Measurements from ENCODE around the gene REXO1.
"Not testable (repeated sequence)": the region's sequence is repeated elsewhere in the genome, so short reads cannot be mapped to it uniquely, and the experiment has no call there.

REXO1 gene

DNA sequence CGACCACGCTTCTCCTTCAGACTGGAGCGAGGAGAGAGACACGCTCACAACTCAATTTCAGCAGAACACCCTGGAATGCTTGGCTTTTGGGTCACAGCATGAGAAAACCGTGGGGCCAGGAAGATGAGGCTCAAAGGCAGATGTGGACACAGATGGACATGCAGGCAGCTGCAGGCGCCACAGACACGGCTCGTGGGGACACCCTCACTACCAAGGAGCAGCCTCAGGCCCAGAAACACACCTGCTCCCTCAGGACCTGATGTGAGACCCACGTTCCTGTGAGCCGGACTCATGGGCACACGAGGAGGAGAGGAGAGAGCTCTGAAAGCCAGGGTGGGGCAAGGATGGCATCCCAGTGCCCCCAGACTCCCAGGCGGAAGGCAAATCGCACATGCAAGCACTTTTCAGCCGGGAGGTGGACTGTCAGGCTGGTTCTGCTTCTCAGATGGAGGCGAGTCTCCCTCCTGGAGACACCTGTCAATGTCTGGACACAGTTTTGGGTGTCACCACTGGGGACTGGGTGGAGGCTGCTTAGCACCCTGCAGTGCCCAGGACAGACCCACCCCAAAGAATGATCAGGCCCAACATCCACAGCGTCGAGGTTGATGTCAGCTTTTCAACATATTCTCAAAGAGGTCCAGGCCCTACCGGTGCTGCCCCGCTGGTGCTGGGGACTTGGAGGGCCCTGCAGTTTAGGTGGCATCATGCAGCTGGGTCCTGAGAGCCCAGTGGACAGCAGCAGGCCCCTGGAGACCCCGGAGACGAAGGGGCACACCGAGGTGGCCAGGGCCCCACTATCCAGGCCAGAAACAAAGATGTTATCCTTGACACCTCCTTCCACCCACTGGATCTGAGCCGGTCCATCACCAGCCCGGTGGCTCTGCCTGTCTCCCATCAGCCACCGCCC is 34.8 kb upstream of the REXO1 start:
- no peak overlapping the region for H3K27ac ChIP-seq (ENCODE audit: low read length)
- H3K36me3 ChIP-seq (ENCODE audit: control insufficient read depth, low read depth, low read length): no peaks in the 10 kb centered on the region
- no peaks in the 10 kb centered on the region for H3K4me1 ChIP-seq (ENCODE audit: control insufficient read depth, low read depth, low read length)
- H3K27me3 ChIP-seq (ENCODE audit: control insufficient read depth, insufficient read depth, low read length): peaks cover 7% of the 10 kb centered on the region
- no peaks in the 10 kb centered on the region for H3K9me3 ChIP-seq (ENCODE audit: control insufficient read depth, low read depth, low read length)
- H3K4me3 ChIP-seq (ENCODE audit: low read length): no peak overlapping the region
- H3K9ac ChIP-seq (ENCODE audit: low read length): no peak overlapping the region

DNA sequence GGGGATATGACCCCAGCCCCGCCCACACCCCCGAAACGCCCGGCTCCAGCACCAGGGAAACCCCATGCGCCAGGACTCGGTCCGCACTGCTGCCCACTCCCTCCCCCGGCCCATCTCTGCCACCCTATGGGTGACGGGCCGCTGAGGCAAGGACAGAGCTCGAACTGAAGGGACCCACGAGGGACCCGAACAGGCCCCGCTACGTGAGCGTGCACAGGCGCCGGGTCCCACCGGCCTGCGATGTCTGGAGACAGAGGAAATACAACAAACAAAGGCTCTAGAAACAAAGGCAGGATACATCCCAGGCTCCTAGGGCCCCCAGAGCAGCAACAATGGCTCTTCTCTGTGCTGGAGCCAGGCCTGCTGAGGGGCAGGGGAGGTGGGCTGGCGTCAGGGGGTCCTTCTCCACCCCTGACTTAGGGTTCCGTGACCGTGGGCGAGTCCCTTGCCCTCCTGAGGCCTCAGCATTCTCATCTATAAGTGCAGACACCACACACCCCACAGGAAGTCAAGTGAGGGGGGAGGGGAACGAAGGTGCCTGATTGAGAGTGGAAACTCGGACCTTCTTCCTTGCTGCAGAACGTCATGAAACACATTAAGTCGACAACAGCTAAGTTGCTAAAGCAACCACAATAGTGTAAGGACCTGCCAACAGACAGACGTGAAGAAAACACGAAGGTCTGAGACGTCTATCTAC is 34.0 kb upstream of the REXO1 start:
- no peaks in the 10 kb centered on the region for H3K4me1 ChIP-seq (ENCODE audit: control insufficient read depth, low read depth, low read length)
- H3K4me3 ChIP-seq (ENCODE audit: low read length): no peak overlapping the region
- no peak overlapping the region for H3K9ac ChIP-seq (ENCODE audit: low read length)
- H3K27ac ChIP-seq (ENCODE audit: low read length): no peak overlapping the region
- H3K36me3 ChIP-seq (ENCODE audit: control insufficient read depth, low read depth, low read length): no peaks in the 10 kb centered on the region
- no peaks in the 10 kb centered on the region for H3K9me3 ChIP-seq (ENCODE audit: control insufficient read depth, low read depth, low read length)
- peaks cover 7% of the 10 kb centered on the region for H3K27me3 ChIP-seq (ENCODE audit: control insufficient read depth, insufficient read depth, low read length)

DNA sequence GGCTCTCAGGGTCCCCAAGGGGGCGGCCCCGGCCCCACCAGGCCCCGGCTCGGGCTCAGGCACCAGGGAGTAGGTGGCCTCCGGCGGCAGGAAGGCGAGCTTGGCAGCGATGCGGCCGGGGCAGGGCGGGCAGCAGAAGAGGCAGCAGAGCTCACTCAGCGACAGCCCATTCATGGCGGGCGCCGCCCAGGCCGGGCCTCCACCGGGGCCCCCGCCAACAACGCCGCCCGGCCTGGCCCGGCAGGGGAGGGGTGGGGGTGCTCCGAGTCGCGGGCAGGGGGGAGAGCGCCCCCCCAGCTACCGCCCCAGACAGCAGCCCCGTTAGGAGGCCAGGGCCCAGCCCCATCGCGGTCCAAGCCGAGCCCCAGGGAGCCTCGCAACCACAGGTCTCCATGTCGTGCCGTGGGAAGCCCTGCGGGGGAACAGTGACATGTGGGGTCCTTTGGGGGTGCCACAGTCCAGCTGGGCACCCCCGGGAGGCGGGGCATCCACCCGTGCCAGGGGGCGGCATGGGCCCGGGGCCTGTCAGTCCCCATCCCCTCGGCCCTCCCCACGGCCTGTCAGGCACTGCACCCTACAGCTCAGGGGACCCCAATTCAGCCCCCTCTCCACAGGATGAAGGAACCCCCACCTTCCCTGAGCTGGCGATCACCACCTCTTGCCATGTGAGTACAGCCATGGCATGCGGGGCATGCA is 33.3 kb upstream of the REXO1 start:
- not testable (repeated sequence) for H3K9me3 ChIP-seq (ENCODE audit: control insufficient read depth, low read depth, low read length); H3K4me1 ChIP-seq (ENCODE audit: control insufficient read depth, low read depth, low read length); H3K4me3 ChIP-seq (ENCODE audit: low read length); H3K36me3 ChIP-seq (ENCODE audit: control insufficient read depth, low read depth, low read length); H3K27ac ChIP-seq (ENCODE audit: low read length); H3K9ac ChIP-seq (ENCODE audit: low read length); H3K27me3 ChIP-seq (ENCODE audit: control insufficient read depth, insufficient read depth, low read length)

DNA sequence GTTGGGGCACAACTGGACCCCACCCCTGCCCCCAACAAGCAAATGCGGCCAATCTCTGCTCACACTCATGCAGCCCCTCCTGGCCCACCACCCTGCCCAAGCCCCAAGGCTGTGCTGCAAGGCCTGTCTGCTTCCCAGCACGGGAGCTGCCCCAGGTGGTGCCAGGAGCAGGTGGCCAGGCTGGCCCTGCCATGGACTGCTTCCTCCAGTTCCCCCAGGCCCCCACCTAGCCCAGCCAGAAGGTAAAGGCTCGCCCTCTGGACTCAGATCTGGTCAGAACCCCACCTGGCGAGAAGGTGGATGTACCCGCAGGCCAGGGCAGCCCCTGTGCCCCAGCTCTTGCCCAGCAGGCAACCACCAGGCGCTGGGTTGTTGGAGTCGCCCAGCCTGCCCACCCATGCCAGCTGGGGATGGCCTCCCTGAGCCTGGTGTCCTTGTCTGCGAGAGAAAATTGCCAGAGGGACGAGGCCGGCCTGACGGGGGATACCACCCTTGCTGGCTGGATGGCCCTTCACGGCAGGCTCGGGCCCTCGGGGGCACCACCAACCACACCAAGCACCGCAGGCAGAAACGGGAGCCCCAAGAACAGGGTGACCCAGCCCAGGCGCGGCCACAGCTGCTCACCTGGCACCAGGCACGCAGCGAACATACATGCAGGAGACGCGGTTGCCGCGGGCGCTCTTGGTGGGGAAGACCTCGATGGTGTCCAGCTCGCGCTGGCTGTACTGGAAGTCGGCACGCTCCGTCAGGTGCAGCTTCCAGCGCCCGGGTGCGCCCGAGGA is 32.5 kb upstream of the REXO1 start:
- no peak overlapping the region for H3K27ac ChIP-seq (ENCODE audit: low read length)
- no peak overlapping the region for H3K9ac ChIP-seq (ENCODE audit: low read length)
- no peaks in the 10 kb centered on the region for H3K9me3 ChIP-seq (ENCODE audit: control insufficient read depth, low read depth, low read length)
- H3K4me1 ChIP-seq (ENCODE audit: control insufficient read depth, low read depth, low read length): no peaks in the 10 kb centered on the region
- H3K36me3 ChIP-seq (ENCODE audit: control insufficient read depth, low read depth, low read length): no peaks in the 10 kb centered on the region
- H3K27me3 ChIP-seq (ENCODE audit: control insufficient read depth, insufficient read depth, low read length): peaks cover 11% of the 10 kb centered on the region
- no peak overlapping the region for H3K4me3 ChIP-seq (ENCODE audit: low read length)

DNA sequence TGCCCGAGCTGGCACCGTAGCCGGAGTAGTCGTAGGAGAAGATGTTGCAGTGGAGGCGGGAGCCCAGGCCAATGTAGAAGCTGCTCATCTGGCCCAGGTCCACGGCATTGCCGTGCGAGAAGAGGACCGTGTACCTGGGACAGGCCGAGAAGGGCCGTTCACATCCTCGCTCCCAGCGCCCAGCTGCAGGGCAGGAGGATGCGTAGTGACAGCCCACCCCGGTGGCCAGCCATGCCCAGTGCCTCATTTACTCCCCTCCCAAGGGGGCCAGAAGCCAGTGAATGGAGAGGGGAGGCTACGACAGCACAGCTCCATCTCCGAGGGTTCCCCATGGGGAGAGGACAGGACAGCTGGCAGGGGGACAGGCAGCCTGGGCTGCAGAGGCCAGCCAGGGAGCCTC is 31.7 kb upstream of the REXO1 start:
- H3K36me3 ChIP-seq (ENCODE audit: control insufficient read depth, low read depth, low read length); H3K9me3 ChIP-seq (ENCODE audit: control insufficient read depth, low read depth, low read length); H3K4me1 ChIP-seq (ENCODE audit: control insufficient read depth, low read depth, low read length); H3K27ac ChIP-seq (ENCODE audit: low read length); H3K4me3 ChIP-seq (ENCODE audit: low read length); H3K9ac ChIP-seq (ENCODE audit: low read length): not testable (repeated sequence)
- peaks cover 15% of the 10 kb centered on the region for H3K27me3 ChIP-seq (ENCODE audit: control insufficient read depth, insufficient read depth, low read length)

DNA sequence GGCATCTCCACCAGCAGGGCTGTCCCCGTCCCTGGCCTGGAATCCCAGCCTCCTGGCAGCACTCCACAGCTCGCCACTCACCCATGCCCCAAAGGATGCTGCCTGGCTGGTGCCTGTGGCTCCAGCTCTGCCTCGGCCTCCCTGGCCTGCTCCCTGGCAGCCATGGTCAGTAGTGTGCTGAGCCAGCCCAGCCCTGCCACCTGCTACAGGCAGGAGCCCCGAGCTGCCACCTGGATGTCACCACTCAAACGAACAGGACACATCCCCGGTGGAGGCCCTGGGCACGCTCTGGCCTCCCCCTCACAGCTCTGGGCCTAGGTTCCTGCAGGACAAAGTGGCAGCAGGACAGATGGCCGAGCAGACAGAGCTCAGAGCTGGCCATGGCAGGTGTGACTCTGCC is 30.3 kb upstream of the REXO1 start:
- not testable (repeated sequence) for H3K27ac ChIP-seq (ENCODE audit: low read length); H3K9ac ChIP-seq (ENCODE audit: low read length); H3K9me3 ChIP-seq (ENCODE audit: control insufficient read depth, low read depth, low read length); H3K4me3 ChIP-seq (ENCODE audit: low read length); H3K36me3 ChIP-seq (ENCODE audit: control insufficient read depth, low read depth, low read length); H3K27me3 ChIP-seq (ENCODE audit: control insufficient read depth, insufficient read depth, low read length)
- H3K4me1 ChIP-seq (ENCODE audit: control insufficient read depth, low read depth, low read length): peaks cover 10% of the 10 kb centered on the region

DNA sequence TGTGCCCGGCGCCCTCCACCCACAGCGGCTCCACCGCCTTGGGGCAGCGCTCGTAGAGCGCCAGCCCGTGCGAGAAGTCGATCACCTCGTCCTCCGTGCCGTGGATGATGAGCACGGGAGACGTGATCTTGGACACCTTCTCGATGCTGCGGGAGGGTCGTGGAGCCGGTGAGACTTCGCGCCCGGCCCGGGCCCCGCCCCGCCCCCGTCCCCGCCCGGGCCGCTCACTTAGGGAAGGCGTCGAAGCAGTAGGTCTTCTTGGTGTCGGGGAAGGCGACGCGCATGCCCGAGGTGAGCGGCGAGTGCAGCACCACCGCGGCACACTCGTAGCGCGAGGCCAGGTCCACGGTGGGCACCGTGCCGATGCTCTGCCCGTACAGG is 29.0 kb upstream of the REXO1 start:
- not testable (repeated sequence) for H3K27ac ChIP-seq (ENCODE audit: low read length); H3K9ac ChIP-seq (ENCODE audit: low read length); H3K27me3 ChIP-seq (ENCODE audit: control insufficient read depth, insufficient read depth, low read length); H3K36me3 ChIP-seq (ENCODE audit: control insufficient read depth, low read depth, low read length); H3K9me3 ChIP-seq (ENCODE audit: control insufficient read depth, low read depth, low read length); H3K4me3 ChIP-seq (ENCODE audit: low read length)
- peaks cover 10% of the 10 kb centered on the region for H3K4me1 ChIP-seq (ENCODE audit: control insufficient read depth, low read depth, low read length)

DNA sequence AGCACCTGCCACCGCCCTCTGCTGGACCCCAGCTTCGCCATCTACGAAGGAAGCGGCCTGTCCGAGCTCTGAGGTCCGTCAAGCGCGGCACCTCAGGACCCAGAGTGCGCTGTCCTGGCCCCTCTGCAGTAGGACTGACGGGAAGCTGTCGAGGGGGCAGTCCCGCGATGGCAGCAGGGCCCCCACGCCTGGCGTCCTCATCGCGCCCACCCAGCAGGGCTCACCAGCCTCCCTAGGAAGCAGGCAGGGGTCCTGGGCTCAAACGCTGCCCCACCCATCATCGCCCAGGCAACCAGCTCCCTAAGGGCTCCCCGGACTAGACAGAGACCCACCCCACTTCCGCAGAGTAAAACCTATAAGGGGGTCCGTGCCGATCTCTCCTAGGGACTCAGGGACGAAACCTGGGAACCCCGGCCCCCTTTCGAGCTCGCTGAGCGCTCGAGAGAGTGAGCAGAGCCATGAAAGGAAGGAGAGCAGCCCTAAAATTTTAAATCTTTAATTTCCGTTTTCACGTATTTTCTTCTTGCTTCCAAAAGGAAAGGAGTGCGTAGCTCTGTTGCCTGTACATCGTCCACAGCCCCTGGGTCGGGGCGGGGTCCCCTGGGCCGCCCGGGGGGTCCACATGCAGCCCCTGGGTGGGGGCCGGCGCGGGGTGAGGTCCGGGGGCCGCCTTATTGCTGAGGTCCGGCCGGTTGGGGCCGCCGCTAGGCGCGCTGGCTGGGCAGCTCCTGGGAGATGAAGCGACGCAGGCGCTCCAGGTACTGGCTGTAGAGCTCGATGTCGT is 28.4 kb upstream of the REXO1 start:
- Histone ChIP-seq H3K4me3 (ENCODE audit: low read length) (peak overlapping the region; percentile 90), H3K4me1 (ENCODE audit: control insufficient read depth, low read depth, low read length) (peaks cover 10% of the 10 kb centered on the region), H3K9ac (ENCODE audit: low read length) (peak overlapping the region; percentile 82)
- H3K27me3 ChIP-seq (ENCODE audit: control insufficient read depth, insufficient read depth, low read length); H3K36me3 ChIP-seq (ENCODE audit: control insufficient read depth, low read depth, low read length); H3K9me3 ChIP-seq (ENCODE audit: control insufficient read depth, low read depth, low read length); H3K27ac ChIP-seq (ENCODE audit: low read length): not testable (repeated sequence)

DNA sequence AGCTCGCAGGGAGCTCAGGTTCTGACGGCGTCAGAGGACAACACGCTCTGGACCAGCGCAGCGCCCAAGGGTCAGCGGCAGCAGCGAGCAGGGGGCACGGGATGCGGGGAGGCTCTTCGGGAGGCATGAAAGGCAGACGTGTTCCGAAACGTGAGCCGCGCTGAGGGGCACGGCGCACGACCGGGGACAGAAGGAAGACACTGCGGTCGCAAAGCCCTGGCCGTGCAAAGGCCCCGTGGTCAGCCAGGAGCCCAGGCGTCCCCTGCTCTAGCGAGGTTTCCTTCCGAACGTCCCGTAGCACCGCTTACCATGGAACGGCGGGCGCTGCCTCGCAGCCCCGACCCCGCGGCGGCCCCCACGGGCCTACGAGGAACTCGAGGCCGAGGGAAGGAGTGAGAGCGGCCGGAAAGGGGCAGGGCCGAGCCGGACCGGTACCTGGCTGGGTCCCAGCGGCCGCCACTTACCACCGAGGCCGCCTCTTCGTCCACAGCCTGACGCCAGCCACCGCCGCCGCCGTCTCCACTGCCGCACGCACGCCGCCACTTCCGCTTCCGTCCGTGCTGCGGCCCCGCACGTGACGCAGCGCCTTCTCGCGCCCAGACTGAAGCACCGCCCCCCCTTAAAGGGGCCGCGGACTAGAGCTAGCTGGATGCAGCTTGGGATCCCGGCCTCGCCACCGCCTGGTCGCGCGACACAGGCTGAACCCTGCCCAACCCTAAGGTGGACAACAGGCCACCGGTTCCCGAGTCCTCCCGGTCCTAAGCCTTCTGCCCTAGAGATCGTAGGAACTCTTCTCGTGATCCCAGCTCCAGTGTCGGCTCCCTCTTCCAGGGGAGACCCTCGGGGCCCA is 27.6 kb upstream of the REXO1 start:
- H3K27ac ChIP-seq (ENCODE audit: low read length): no peak overlapping the region
- no peaks in the 10 kb centered on the region for H3K9me3 ChIP-seq (ENCODE audit: control insufficient read depth, low read depth, low read length)
- H3K4me1 ChIP-seq (ENCODE audit: control insufficient read depth, low read depth, low read length): peaks cover 10% of the 10 kb centered on the region
- H3K27me3 ChIP-seq (ENCODE audit: control insufficient read depth, insufficient read depth, low read length): peaks cover 9% of the 10 kb centered on the region
- H3K4me3 ChIP-seq (ENCODE audit: low read length): peak overlapping the region; percentile 90
- no peaks in the 10 kb centered on the region for H3K36me3 ChIP-seq (ENCODE audit: control insufficient read depth, low read depth, low read length)
- peak overlapping the region; percentile 82 for H3K9ac ChIP-seq (ENCODE audit: low read length)

DNA sequence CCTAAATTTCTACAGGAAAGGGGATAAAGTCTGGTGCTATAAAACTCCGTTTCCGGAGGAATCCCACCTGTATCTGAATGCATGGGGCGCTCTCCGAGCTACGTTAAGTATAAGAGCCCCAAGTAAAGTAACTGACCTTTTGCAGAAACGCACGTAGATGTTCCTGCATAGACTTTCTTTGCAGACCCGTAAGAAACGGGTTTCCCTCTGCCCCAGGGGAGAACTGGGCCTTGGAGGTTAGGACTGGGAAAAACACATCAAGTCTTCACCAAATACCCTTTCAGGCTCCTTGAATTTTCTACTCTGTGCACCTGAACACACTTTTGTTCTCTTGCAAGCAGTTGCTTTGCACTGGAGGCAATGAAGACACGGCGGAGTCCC is 27.0 kb upstream of the REXO1 start:
- not testable (repeated sequence) for H3K27ac ChIP-seq (ENCODE audit: low read length); H3K9me3 ChIP-seq (ENCODE audit: control insufficient read depth, low read depth, low read length); H3K27me3 ChIP-seq (ENCODE audit: control insufficient read depth, insufficient read depth, low read length); H3K36me3 ChIP-seq (ENCODE audit: control insufficient read depth, low read depth, low read length)
- H3K4me3 ChIP-seq (ENCODE audit: low read length): peak overlapping the region; percentile 90
- H3K9ac ChIP-seq (ENCODE audit: low read length): peak overlapping the region; percentile 82
- peaks cover 10% of the 10 kb centered on the region for H3K4me1 ChIP-seq (ENCODE audit: control insufficient read depth, low read depth, low read length)

Data from iPS-18a (cell line).